Measurements from ENCODE around the gene FAM120A. TPM values are rescaled to one million over a fixed set of nuclear protein-coding genes. Genes with fewer than 3 reads are reported as not detected.

The FAM120A gene
- total RNA-seq, 1 donor from 2014 or later = 57.7 TPM

GRCh38 chr9:93543117-93543516 is 91.6 kb downstream of the FAM120A start:
- FAIRE-seq = no peak
- Mint-ChIP-seq H3K27me3 (ENCODE audit: low read depth, unreplicated experiment) (no peaks in the 10 kb centered on the region), H3K36me3 (ENCODE audit: low read depth, unreplicated experiment) (peaks cover 9% of the 10 kb centered on the region), H3K4me1 (ENCODE audit: low read depth, unreplicated experiment) (no peaks in the 10 kb centered on the region), H3K4me3 (ENCODE audit: unreplicated experiment) (no peak overlapping the region), H3K9me3 (ENCODE audit: unreplicated experiment) (no peaks in the 10 kb centered on the region), H3K27ac (ENCODE audit: unreplicated experiment) (no peak overlapping the region)
- no peak overlapping the region for H3K9ac ChIP-seq (ENCODE audit: low read length)
- DNase-seq (ENCODE audit: low read depth) = no peak
- no peak overlapping the region for H3K4me2 ChIP-seq (ENCODE audit: low read length)
- H2AFZ ChIP-seq (ENCODE audit: low read depth, low read length) = no peak overlapping the region
- H3K27ac ChIP-seq (ENCODE audit: low read depth, low read length) = no peak overlapping the region
- H3K79me2 ChIP-seq (ENCODE audit: insufficient read depth, low read length) = peaks cover 8% of the 10 kb centered on the region
- no peaks in the 10 kb centered on the region for H3K9me3 ChIP-seq (ENCODE audit: insufficient read depth, low read depth, low read length)
- peaks cover 14% of the 10 kb centered on the region for H3K36me3 ChIP-seq (ENCODE audit: insufficient read depth, low read length)
- no peak overlapping the region for H3K4me3 ChIP-seq (ENCODE audit: insufficient read depth, low read depth, low read length)
- no peaks in the 10 kb centered on the region for H3K27me3 ChIP-seq (ENCODE audit: insufficient read depth, low read length)
- H4K20me1 ChIP-seq (ENCODE audit: insufficient read depth, low read length) = peaks cover 34% of the 10 kb centered on the region
- H3K4me1 ChIP-seq (ENCODE audit: insufficient read depth, low read length) = no peaks in the 10 kb centered on the region
- TF ChIP-seq EZH2 (IDR thresholded peaks at IDR 0.05; ENCODE audit: insufficient read depth, low read length) (no peak), CTCF (IDR thresholded peaks at IDR 0.05; ENCODE audit: insufficient read depth, low read depth, low read length) (no peak)

- Mint-ChIP-seq H3K4me1 (ENCODE audit: low read depth, unreplicated experiment) (no peaks in the 10 kb centered on the region), H3K27ac (ENCODE audit: unreplicated experiment) (no peak overlapping the region)
- FAIRE-seq = no peak
Measured at GRCh38 chr9:93546356-93546755, 94.9 kb downstream of the FAM120A start.

More at GRCh38 chr9:93546356-93546755, 94.9 kb downstream of the FAM120A start:
- H3K36me3 Mint-ChIP-seq (ENCODE audit: low read depth, unreplicated experiment) = peaks cover 12% of the 10 kb centered on the region
- H2AFZ ChIP-seq (ENCODE audit: low read depth, low read length) = no peak overlapping the region
- TF ChIP-seq EZH2 (IDR thresholded peaks at IDR 0.05; ENCODE audit: insufficient read depth, low read length) = no peak
- no peak for TF ChIP-seq CTCF (IDR thresholded peaks at IDR 0.05; ENCODE audit: insufficient read depth, low read depth, low read length)
- H3K4me3 Mint-ChIP-seq (ENCODE audit: unreplicated experiment) = no peak overlapping the region
- H3K4me1 ChIP-seq (ENCODE audit: insufficient read depth, low read length) = no peaks in the 10 kb centered on the region
- H3K27me3 Mint-ChIP-seq (ENCODE audit: low read depth, unreplicated experiment) = no peaks in the 10 kb centered on the region
- no peaks in the 10 kb centered on the region for H3K9me3 ChIP-seq (ENCODE audit: insufficient read depth, low read depth, low read length)
- peaks cover 28% of the 10 kb centered on the region for H4K20me1 ChIP-seq (ENCODE audit: insufficient read depth, low read length)
- no peaks in the 10 kb centered on the region for H3K9me3 Mint-ChIP-seq (ENCODE audit: unreplicated experiment)
- H3K27ac ChIP-seq (ENCODE audit: low read depth, low read length) = no peak overlapping the region
- no peak overlapping the region for H3K4me2 ChIP-seq (ENCODE audit: low read length)
- H3K27me3 ChIP-seq (ENCODE audit: insufficient read depth, low read length) = no peaks in the 10 kb centered on the region
- no peaks in the 10 kb centered on the region for H3K79me2 ChIP-seq (ENCODE audit: insufficient read depth, low read length)
- no peak overlapping the region for H3K9ac ChIP-seq (ENCODE audit: low read length)
- DNase-seq (ENCODE audit: low read depth) = no peak
- H3K4me3 ChIP-seq (ENCODE audit: insufficient read depth, low read depth, low read length) = no peak overlapping the region
- H3K36me3 ChIP-seq (ENCODE audit: insufficient read depth, low read length) = peaks cover 17% of the 10 kb centered on the region
